Coronary artery (tissue), 2 donors: ENCODE measurements around the gene ADAMTS14.

Source experiments
- DNase-seq: peaks from one replicate; pipeline ENCODE4 v3.0.0-alpha.2; 2017; ENCODE audit warnings: low spot score
- H3K27ac ChIP-seq, 2 donors: fragments of 200-600 bp; sonication (generic); one replicate each; pipeline ENCODE4 v1.5.1; 2016 to 2019
- H3K4me3 ChIP-seq: fragments of 200-600 bp; sonication (generic); 2 replicates; pipeline ENCODE4 v1.5.1; 2016; ENCODE audit warnings: mild to moderate bottlenecking, moderate library complexity
- CTCF ChIP-seq: fragments of 200-600 bp; sonication (generic); IDR thresholded peaks from one replicate; pipeline ENCODE4 v1.5.1; 2019; ENCODE audit warnings: antibody characterized with exemption

Gene ADAMTS14

GRCh38 chr10:70676511-70676910, 4.2 kb downstream of the ADAMTS14 start:
- no peak for TF ChIP-seq CTCF
- Histone ChIP-seq H3K4me3 (no peak overlapping the region), H3K27ac (no peak overlapping the region)

GRCh38 chr10:70677016-70677415, 4.7 kb downstream of the ADAMTS14 start:
- no peak overlapping the region for H3K4me3 ChIP-seq
- TF ChIP-seq CTCF: no peak
- no peak for DNase-seq
- no peak overlapping the region for H3K27ac ChIP-seq

More at GRCh38 chr10:70676511-70676910, 4.2 kb downstream of the ADAMTS14 start:
- no peak for DNase-seq

- no peak for TF ChIP-seq CTCF
- no peak for DNase-seq
- Histone ChIP-seq H3K27ac (no peak overlapping the region), H3K4me3 (no peak overlapping the region)
Observed at GRCh38 chr10:70677620-70678249, 5.4 kb downstream of the ADAMTS14 start.

- TF ChIP-seq CTCF: no peak
- DNase-seq: no peak
- no peak overlapping the region for H3K4me3 ChIP-seq
- no peak overlapping the region for H3K27ac ChIP-seq
Observed at GRCh38 chr10:70678250-70678635, 5.9 kb downstream of the ADAMTS14 start.

GRCh38 chr10:70678757-70679489, 6.6 kb downstream of the ADAMTS14 start:
- no peak overlapping the region for H3K4me3 ChIP-seq
- no peak for DNase-seq
- no peak overlapping the region for H3K27ac ChIP-seq
- TF ChIP-seq CTCF: no peak

GRCh38 chr10:70679498-70679897, 7.2 kb downstream of the ADAMTS14 start:
- peak; percentile 72 for DNase-seq
- H3K27ac ChIP-seq: no peak overlapping the region
- TF ChIP-seq CTCF: no peak
- no peak overlapping the region for H3K4me3 ChIP-seq
